Activated T-helper 17 cell treated with anti-CD3 and anti-CD28 coated beads, Interleukin-2, amount 50 U/mL, for 72 hours (primary cell): ENCODE results near the gene BCL10. TPM values are rescaled to one million over a fixed set of nuclear protein-coding genes. Genes with fewer than 3 reads are reported as not detected.
"Not testable (repeated sequence)": the region's sequence is repeated elsewhere in the genome, so short reads cannot be mapped to it uniquely, and the experiment has no call there.

ENCODE experiments used
- ATAC-seq: fragments of 150-1000 bp; cut with Tn5 transposase; replicated peaks from 2 replicates; pipeline ENCODE4 v1.10.0; 2021; ENCODE audit warnings: mild to moderate bottlenecking, moderate library complexity
- H3K27ac Mint-ChIP-seq: one replicate; pipeline ENCODE4 v1.8.0; 2022; ENCODE audit warnings: mixed read lengths
- H3K27me3 Mint-ChIP-seq: one replicate; pipeline ENCODE4 v1.8.0; 2022; ENCODE audit warnings: mixed read lengths
- H3K36me3 Mint-ChIP-seq: one replicate; pipeline ENCODE4 v1.8.0; 2022; ENCODE audit warnings: low read depth, mild to moderate bottlenecking, mixed read lengths
- H3K4me1 Mint-ChIP-seq: one replicate; pipeline ENCODE4 v1.8.0; 2022; ENCODE audit warnings: mixed read lengths
- H3K4me3 Mint-ChIP-seq: one replicate; pipeline ENCODE4 v1.8.0; 2022; ENCODE audit warnings: mild to moderate bottlenecking, mixed read lengths
- H3K9me3 Mint-ChIP-seq: one replicate; pipeline ENCODE4 v1.8.0; 2022; ENCODE audit warnings: mixed read lengths
- total RNA-seq, 2 donors: library from RNA; stranded (reverse); gene quantifications; one replicate each; pipeline ENCODE4 v1.2.3, GENCODE V29; 2022

BCL10 gene
- total RNA-seq, 2 donors from 2014 or later = 28.3 to 63.7 TPM

- Mint-ChIP-seq H3K9me3 (no peaks in the 10 kb centered on the region), H3K27me3 (no peaks in the 10 kb centered on the region)
- ATAC-seq = no peak
Measured at GRCh38 chr1:85262985-85263384, 13.4 kb downstream of the BCL10 start.

GRCh38 chr1:85259912-85260274 is 16.5 kb downstream of the BCL10 start:
- Mint-ChIP-seq H3K27ac (peak overlapping the region; percentile 94), H3K4me3 (peak overlapping the region; percentile 90), H3K9me3 (no peaks in the 10 kb centered on the region), H3K36me3 (peaks cover 69% of the 10 kb centered on the region), H3K27me3 (no peaks in the 10 kb centered on the region), H3K4me1 (peaks cover 32% of the 10 kb centered on the region)
- ATAC-seq = no peak

More at GRCh38 chr1:85262985-85263384, 13.4 kb downstream of the BCL10 start:
- peaks cover 22% of the 10 kb centered on the region for H3K4me1 Mint-ChIP-seq
- no peak overlapping the region for H3K4me3 Mint-ChIP-seq
- peaks cover 71% of the 10 kb centered on the region for H3K36me3 Mint-ChIP-seq
- H3K27ac Mint-ChIP-seq = no peak overlapping the region

GRCh38 chr1:85259118-85259911 is 17.1 kb downstream of the BCL10 start, which contains the start of gene C1orf52:
C1orf52 (minus strand) TSS chr1:85259662; CDS start chr1:85259633, 29 bp downstream.
- Mint-ChIP-seq H3K27me3 (no peaks in the 10 kb centered on the region), H3K4me1 (peaks cover 29% of the 10 kb centered on the region), H3K4me3 (peak within 1 kb of the TSS; percentile 90), H3K36me3 (peaks cover 69% of the 10 kb centered on the region), H3K9me3 (no peaks in the 10 kb centered on the region), H3K27ac (peak within 1 kb of the TSS; percentile 94)
- ATAC-seq = peak; percentile 97

- peak overlapping the region; percentile 90 for H3K4me3 Mint-ChIP-seq
- ATAC-seq = no peak
- H3K9me3 Mint-ChIP-seq = no peaks in the 10 kb centered on the region
- H3K27ac Mint-ChIP-seq = peak overlapping the region; percentile 94
- H3K4me1 Mint-ChIP-seq = peaks cover 26% of the 10 kb centered on the region
- H3K36me3 Mint-ChIP-seq = peaks cover 69% of the 10 kb centered on the region
- no peaks in the 10 kb centered on the region for H3K27me3 Mint-ChIP-seq
Measured at GRCh38 chr1:85258536-85259117, 17.8 kb downstream of the BCL10 start.

- ATAC-seq, H3K4me1 Mint-ChIP-seq, H3K27me3 Mint-ChIP-seq, H3K27ac Mint-ChIP-seq, H3K9me3 Mint-ChIP-seq, H3K4me3 Mint-ChIP-seq: not testable (repeated sequence)
- peaks cover 36% of the 10 kb centered on the region for H3K36me3 Mint-ChIP-seq
Measured at GRCh38 chr1:85249042-85249441, 27.4 kb downstream of the BCL10 start.

GRCh38 chr1:85245891-85246290 is 30.5 kb downstream of the BCL10 start:
- no peak for ATAC-seq
- Mint-ChIP-seq H3K9me3 (no peaks in the 10 kb centered on the region), H3K36me3 (peaks cover 7% of the 10 kb centered on the region), H3K4me3 (no peak overlapping the region), H3K27me3 (no peaks in the 10 kb centered on the region), H3K4me1 (no peaks in the 10 kb centered on the region), H3K27ac (no peak overlapping the region)

GRCh38 chr1:85245456-85245855 is 31.0 kb downstream of the BCL10 start:
- Mint-ChIP-seq H3K27ac (no peak overlapping the region), H3K4me3 (no peak overlapping the region), H3K36me3 (peaks cover 3% of the 10 kb centered on the region), H3K9me3 (no peaks in the 10 kb centered on the region), H3K4me1 (no peaks in the 10 kb centered on the region), H3K27me3 (no peaks in the 10 kb centered on the region)
- ATAC-seq = no peak

- Mint-ChIP-seq H3K4me3 (no peak overlapping the region), H3K9me3 (no peaks in the 10 kb centered on the region), H3K27ac (no peak overlapping the region), H3K4me1 (no peaks in the 10 kb centered on the region), H3K36me3 (no peaks in the 10 kb centered on the region), H3K27me3 (no peaks in the 10 kb centered on the region)
- no peak for ATAC-seq
Measured at GRCh38 chr1:85244271-85245061, 32.0 kb downstream of the BCL10 start.

GRCh38 chr1:85243372-85243771 is 33.1 kb downstream of the BCL10 start:
- ATAC-seq = no peak
- no peaks in the 10 kb centered on the region for H3K4me1 Mint-ChIP-seq
- no peak overlapping the region for H3K27ac Mint-ChIP-seq
- H3K9me3 Mint-ChIP-seq = no peaks in the 10 kb centered on the region
- H3K36me3 Mint-ChIP-seq = no peaks in the 10 kb centered on the region
- H3K27me3 Mint-ChIP-seq = no peaks in the 10 kb centered on the region
- no peak overlapping the region for H3K4me3 Mint-ChIP-seq

GRCh38 chr1:85240643-85241042 is 35.8 kb downstream of the BCL10 start:
- Mint-ChIP-seq H3K36me3 (no peaks in the 10 kb centered on the region), H3K27ac (no peak overlapping the region), H3K27me3 (peaks cover 3% of the 10 kb centered on the region), H3K4me1 (no peaks in the 10 kb centered on the region), H3K4me3 (no peak overlapping the region), H3K9me3 (no peaks in the 10 kb centered on the region)
- ATAC-seq = no peak

- Mint-ChIP-seq H3K36me3 (no peaks in the 10 kb centered on the region), H3K4me1 (no peaks in the 10 kb centered on the region), H3K9me3 (no peaks in the 10 kb centered on the region), H3K4me3 (no peak overlapping the region), H3K27ac (no peak overlapping the region), H3K27me3 (peaks cover 3% of the 10 kb centered on the region)
- ATAC-seq = peak; percentile 42
Measured at GRCh38 chr1:85240174-85240601, 36.2 kb downstream of the BCL10 start.

- Mint-ChIP-seq H3K36me3 (no peaks in the 10 kb centered on the region), H3K4me1 (no peaks in the 10 kb centered on the region), H3K9me3 (no peaks in the 10 kb centered on the region), H3K4me3 (no peak overlapping the region), H3K27me3 (peaks cover 3% of the 10 kb centered on the region), H3K27ac (no peak overlapping the region)
- no peak for ATAC-seq
Measured at GRCh38 chr1:85237613-85238012, 38.8 kb downstream of the BCL10 start.

- Mint-ChIP-seq H3K27me3 (no peaks in the 10 kb centered on the region), H3K4me3 (no peak overlapping the region), H3K4me1 (no peaks in the 10 kb centered on the region), H3K36me3 (no peaks in the 10 kb centered on the region), H3K9me3 (no peaks in the 10 kb centered on the region), H3K27ac (no peak overlapping the region)
- ATAC-seq = no peak
Measured at GRCh38 chr1:85230305-85230977, 46.0 kb downstream of the BCL10 start.

GRCh38 chr1:85229574-85230097 is 46.8 kb downstream of the BCL10 start:
- Mint-ChIP-seq H3K36me3 (no peaks in the 10 kb centered on the region), H3K4me3 (no peak overlapping the region), H3K27ac (no peak overlapping the region), H3K4me1 (no peaks in the 10 kb centered on the region), H3K9me3 (no peaks in the 10 kb centered on the region), H3K27me3 (no peaks in the 10 kb centered on the region)
- no peak for ATAC-seq
